H1 (cell line): Measurements from ENCODE around the gene CTTNBP2.

Source experiments
- CEBPB ChIP-seq: IDR thresholded peaks from 2 replicates; pipeline ENCODE4 v1.6.1; 2012; ENCODE audit warnings: low read depth, low read length
- CTCF ChIP-seq, 3 experiments: IDR thresholded peaks; 1 replicate in 2 of 3; 2 replicates in 1 of 3; pipeline versions ENCODE4 v1.5.1 to v1.6.1; 2011; ENCODE audit warnings: low read length in 3 of 3, mild to moderate bottlenecking in 3 of 3, inconsistent platforms in 2 of 3, low read depth in 1 of 3, moderate library complexity in 1 of 3; ENCODE audit not compliant: insufficient read depth in 1 of 3; ENCODE audit errors: control extremely low read depth in 1 of 3
- EP300 ChIP-seq, 2 experiments: IDR thresholded peaks; 1 replicate in 1 of 2; 2 replicates in 1 of 2; pipeline ENCODE4 v1.6.1; 2011 to 2012; ENCODE audit warnings: low read depth in 2 of 2, low read length in 2 of 2, mild to moderate bottlenecking in 2 of 2, borderline replicate concordance in 1 of 2, inconsistent platforms in 1 of 2, moderate library complexity in 1 of 2
- EZH2 ChIP-seq: fragments of 200-600 bp; sonication (generic); IDR thresholded peaks from 2 replicates; pipeline ENCODE4 v1.7.1; 2012; ENCODE audit warnings: low read depth, mild to moderate bottlenecking, moderate library complexity, low read length, inconsistent platforms; ENCODE audit not compliant: severe bottlenecking
- FOSL1 ChIP-seq: IDR thresholded peaks from 2 replicates; pipeline ENCODE4 v1.6.1; 2011; ENCODE audit warnings: mild to moderate bottlenecking, low read depth, low read length, moderate library complexity; ENCODE audit not compliant: insufficient read depth
- MAFK ChIP-seq: IDR thresholded peaks from 2 replicates; pipeline ENCODE4 v1.6.1; 2012; ENCODE audit warnings: low read depth, mild to moderate bottlenecking, improper control_type of control experiment, low read length
- POLR2AphosphoS5 ChIP-seq: IDR thresholded peaks from 2 replicates; pipeline ENCODE4 v1.6.1; 2011; ENCODE audit warnings: low read depth, low read length
- RFX5 ChIP-seq: IDR thresholded peaks from 2 replicates; pipeline ENCODE4 v1.6.1; 2011; ENCODE audit warnings: low read depth, low read length, improper control_type of control experiment, borderline replicate concordance
- RNF2 ChIP-seq: fragments of 200-900, 300-1000 bp; sonication (generic); IDR thresholded peaks from 2 replicates; pipeline ENCODE4 v1.7.1; 2016; ENCODE audit warnings: borderline replicate concordance, low read depth, mild to moderate bottlenecking, antibody characterized with exemption, low read length; ENCODE audit not compliant: poor library complexity, severe bottlenecking; ENCODE audit errors: missing control alignments
- SP2 ChIP-seq: IDR thresholded peaks from 2 replicates; pipeline ENCODE4 v1.6.1; 2012; ENCODE audit warnings: mild to moderate bottlenecking, low read length, inconsistent platforms
- TAF1 ChIP-seq: IDR thresholded peaks from 2 replicates; pipeline ENCODE4 v1.6.1; 2011; ENCODE audit warnings: mild to moderate bottlenecking, low read depth, low read length
- TCF12 ChIP-seq: IDR thresholded peaks from 2 replicates; pipeline ENCODE4 v1.6.1; 2011; ENCODE audit warnings: low read depth, mild to moderate bottlenecking, low read length
- YY1 ChIP-seq: IDR thresholded peaks from 2 replicates; pipeline ENCODE4 v1.6.1; 2011; ENCODE audit warnings: low read depth, mild to moderate bottlenecking, low read length

GRCh38 chr7:117902314-117902889 lies 29.2 kb upstream of the CTTNBP2 start:
- TF ChIP-seq CEBPB (no peak), TCF12 (no peak), EZH2 (no peak), RFX5 (no peak), SP2 (no peak), EP300 (IDR thresholded peaks at IDR 0.05; ENCODE audit: borderline replicate concordance in 1 of 2, low read depth in 2 of 2, low read length in 2 of 2) (no peak), CTCF (IDR thresholded peaks at IDR 0.05; ENCODE audit: control extremely low read depth in 1 of 3, insufficient read depth in 1 of 3, low read depth in 1 of 3, low read length in 3 of 3) (no peak), FOSL1 (no peak), POLR2AphosphoS5 (no peak), TAF1 (no peak), RNF2 (no peak), MAFK (no peak), YY1 (no peak)
